HG02840 (cell line): Measurements from ENCODE around the gene CCDC149.

Experiments used
- ATAC-seq: cut with Tn5 transposase; IDR thresholded peaks from one replicate; pipeline ENCODE4 v1.9.1; 2021; ENCODE audit warnings: mild to moderate bottlenecking, moderate library complexity, moderate number of reproducible peaks; ENCODE audit not compliant: unreplicated experiment, low FRiP score

CCDC149 gene

DNA sequence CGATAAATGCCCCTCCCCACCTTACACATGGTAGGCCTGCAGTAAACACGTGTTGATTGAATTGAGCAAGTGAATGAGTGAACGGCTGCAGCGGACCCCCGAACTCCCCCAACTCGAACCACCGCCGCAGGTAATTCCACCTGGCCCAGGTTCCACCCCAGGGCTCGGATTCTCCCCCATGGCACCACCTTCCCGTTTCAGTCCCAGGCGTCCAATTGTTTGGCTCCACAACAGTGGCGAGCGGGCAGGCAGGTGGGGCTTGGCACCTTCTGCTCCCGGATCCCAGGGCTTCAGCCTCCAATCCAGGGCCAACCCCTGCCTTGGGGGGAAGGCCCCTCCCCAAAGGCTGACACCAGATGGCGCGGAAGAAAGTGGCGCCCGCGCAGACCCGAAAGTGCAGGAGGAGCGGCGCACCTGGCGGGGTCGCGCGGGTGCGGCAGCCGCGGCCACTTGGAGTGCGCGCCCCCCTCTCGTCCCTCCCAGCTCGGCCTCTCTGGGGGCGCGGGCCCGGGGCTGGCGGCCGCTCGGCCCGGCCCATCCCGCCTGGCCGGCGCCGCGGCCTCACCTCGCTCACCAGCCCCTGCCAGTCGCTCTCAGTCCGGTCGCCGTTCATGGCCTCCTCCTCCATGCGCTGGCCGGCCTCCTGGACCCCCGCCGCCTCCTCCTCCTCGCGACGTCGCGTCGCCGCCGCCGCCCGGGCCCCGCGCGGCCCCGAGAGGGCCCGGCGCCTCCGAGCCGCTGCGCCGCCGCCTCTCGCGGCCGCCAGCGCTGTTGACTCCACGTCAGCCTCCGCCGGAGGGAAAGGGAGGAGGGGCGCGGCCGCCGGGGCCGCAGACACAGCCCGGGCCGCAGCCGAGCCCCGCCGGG, at the start of gene CCDC149:
CCDC149 (minus strand) TSS at position 791 of the 867 bp plus-strand sequence; CDS start at position 613, 178 bp downstream.
- no peak for ATAC-seq

GRCh38 chr4:24957886-24958285, 45.0 kb upstream of the CCDC149 start:
- ATAC-seq = no peak

DNA sequence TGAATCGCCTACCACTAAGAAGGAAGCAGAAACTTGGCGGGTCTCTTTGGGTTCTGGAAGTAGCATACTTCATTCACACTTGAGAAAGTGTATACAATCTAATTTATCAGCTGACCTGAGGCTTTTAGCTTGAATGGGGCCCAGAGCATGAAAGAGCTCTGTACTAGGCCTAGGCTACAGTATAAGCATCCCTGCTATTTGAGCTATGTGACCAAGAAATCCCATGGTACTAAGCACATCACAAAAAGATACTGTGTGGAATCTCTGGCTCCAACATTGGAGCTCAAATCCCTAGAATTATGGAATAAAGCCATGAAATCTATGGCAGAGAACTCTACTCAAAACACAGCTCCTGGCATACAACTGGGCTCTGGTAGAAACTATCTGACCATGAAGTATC, 43.9 kb upstream of the CCDC149 start:
- no peak for ATAC-seq

- ATAC-seq = no peak
These were observed 43.2 kb upstream of the CCDC149 start for GRCh38 chr4:24956091-24956490.

- ATAC-seq = no peak
These were observed 39.8 kb upstream of the CCDC149 start for GRCh38 chr4:24952667-24953066.

GRCh38 chr4:24949970-24950369, 37.1 kb upstream of the CCDC149 start:
- ATAC-seq = no peak

DNA sequence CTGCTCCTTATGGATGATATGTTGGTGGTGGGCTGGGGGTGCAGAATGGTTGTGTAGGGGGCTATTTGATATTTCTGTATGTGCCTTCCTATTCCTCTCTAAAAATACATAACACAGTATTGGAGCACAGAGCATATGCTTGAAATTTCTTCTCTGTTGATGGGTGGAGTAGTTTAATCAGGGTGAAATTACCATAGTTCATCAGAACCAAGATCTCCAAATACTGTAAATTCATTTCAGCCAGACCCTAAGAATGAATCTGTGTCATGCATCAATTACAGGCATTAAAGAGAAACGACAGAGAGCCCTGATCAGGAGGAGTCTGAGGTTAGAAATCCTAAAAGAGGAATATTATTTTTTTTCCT, 25.1 kb upstream of the CCDC149 start:
- no peak for ATAC-seq

- ATAC-seq = no peak
These were observed 24.5 kb upstream of the CCDC149 start for GRCh38 chr4:24937176-24937916.

DNA sequence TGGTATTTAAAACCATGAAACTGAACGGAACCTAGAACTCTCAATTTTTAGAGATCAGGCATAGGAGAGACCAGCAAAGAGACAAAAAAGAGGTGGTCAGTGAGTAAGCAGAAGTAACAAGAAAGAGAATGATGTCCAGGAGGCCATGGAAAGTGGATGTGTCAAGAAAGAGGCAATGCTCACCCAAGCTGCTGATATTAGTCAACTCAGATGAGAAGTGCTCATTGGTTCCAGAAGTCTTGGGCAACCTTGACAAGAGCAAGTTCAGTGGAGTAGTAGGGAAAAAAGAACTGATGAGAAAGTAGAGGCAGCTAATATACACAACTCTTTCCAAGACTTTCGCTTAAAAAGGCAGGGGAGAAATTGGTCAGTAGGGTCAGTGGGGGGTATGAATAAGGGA, 23.0 kb upstream of the CCDC149 start:
- no peak for ATAC-seq

- ATAC-seq = no peak
These were observed 21.5 kb upstream of the CCDC149 start for GRCh38 chr4:24934311-24934710.

GRCh38 chr4:24933684-24934275, 20.9 kb upstream of the CCDC149 start:
- no peak for ATAC-seq

DNA sequence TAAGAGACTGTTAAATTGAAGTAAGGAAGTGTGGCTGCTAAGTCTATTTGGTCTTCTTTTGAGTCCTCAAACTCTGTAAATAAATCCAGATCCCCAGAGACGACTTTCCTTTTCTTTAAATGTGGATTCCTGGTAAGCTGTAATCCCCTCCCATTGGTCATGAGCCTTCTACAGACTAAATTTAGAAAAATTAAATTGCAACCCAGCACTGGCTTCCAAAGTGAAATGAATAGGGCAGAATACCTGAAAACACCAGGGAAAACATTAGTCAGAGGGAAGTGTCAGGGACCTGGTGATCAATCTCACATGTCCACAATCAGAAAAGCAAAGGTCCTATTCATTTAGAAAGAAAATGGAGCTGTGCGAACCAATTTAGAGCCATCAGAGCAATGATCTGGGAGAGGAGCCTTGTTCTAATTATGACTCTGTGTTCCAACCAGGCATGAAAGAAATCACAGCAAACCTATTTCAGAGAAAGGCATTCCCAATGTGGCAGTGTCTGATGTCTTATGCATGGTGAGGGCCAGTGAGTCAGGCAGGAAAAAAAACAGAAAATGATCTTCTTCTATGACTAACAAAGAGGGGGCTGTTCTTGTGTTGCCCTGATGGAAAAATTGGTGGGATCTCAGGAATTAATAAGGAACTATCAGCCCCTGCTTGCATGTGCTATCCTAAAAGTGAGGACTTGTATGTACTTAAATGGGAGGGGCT, 19.8 kb upstream of the CCDC149 start:
- no peak for ATAC-seq

GRCh38 chr4:24930151-24930550, 17.3 kb upstream of the CCDC149 start:
- no peak for ATAC-seq

GRCh38 chr4:24928708-24929107, 15.9 kb upstream of the CCDC149 start:
- no peak for ATAC-seq

DNA sequence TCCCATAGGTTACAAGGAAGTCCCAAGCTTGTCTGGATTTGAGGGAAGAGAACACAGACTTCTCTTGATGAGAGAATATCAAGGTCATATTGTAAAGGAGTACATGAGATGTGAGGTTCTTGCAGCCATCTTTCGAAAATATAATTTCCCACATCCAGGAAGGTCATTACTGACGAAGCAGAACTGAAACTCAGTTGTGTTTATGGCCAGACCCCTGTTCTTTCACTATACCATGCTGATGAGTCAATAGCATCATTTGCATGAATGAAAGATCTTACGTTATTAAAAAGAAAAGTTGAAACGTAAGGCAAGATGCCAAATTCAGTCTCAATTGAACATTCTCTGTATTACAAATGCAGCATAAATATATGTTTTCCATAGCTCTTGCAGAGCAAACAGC, 14.2 kb upstream of the CCDC149 start:
- no peak for ATAC-seq

GRCh38 chr4:24924309-24924781, 11.5 kb upstream of the CCDC149 start:
- ATAC-seq = no peak

DNA sequence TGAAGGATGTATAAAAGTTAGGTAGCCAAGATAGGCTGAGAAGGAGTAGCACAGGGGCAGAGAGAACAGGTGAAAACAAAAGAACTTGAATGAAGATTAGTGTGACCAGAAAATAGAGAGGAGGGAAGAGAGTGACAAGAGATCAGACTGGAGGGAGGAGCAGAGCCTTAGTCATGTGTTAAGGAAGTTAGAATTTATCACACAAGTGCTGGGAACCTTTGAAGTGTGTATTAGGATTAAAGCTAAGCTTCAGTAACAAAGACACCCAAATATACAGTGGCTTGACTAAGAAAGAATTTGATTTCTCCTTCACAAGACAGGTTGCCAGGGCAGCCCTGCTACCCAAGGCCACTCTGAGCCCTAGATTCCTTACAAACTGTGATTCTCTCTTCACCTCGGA, 10.7 kb upstream of the CCDC149 start:
- ATAC-seq = no peak

- ATAC-seq = no peak
These were observed 10.2 kb upstream of the CCDC149 start for GRCh38 chr4:24923002-24923401.

DNA sequence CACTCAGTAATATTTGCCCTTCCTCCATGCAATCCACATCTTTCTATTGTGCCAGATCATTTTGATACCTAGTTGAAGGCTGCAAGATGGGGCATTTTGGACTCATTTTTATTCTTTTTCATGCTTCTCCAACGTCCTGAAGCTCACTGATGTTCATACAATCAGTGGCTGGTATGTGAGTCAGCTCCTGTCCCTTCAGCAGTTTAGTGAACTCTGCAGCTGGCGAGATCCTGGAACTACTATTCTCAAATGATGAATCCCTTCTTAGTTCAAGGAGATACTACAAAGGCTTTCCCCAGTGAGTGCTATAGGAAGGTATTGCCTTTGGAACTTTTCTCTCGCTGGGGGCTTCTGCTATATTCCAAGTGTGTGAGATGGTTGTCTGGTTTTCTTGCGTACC, 9.6 kb upstream of the CCDC149 start:
- no peak for ATAC-seq

DNA sequence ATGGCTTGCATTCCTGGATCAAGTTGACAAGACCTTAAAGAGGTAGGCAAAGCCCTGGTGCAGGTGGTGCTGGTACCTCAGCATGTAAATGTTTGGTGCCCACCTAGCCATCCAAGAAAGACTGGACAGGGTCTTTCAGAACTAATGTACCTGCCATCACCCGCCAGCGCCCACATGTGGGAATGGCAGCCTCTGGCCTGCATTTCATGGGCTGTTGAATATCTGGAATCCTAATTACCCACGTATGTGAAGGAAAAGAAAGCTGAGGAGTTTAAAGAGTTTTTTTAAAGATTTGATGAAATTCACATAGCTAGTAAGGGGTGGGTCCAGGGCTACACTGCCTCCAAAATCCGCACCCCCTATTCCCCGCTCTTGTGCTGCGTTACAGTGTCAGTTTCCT, 8.6 kb upstream of the CCDC149 start:
- ATAC-seq = no peak

DNA sequence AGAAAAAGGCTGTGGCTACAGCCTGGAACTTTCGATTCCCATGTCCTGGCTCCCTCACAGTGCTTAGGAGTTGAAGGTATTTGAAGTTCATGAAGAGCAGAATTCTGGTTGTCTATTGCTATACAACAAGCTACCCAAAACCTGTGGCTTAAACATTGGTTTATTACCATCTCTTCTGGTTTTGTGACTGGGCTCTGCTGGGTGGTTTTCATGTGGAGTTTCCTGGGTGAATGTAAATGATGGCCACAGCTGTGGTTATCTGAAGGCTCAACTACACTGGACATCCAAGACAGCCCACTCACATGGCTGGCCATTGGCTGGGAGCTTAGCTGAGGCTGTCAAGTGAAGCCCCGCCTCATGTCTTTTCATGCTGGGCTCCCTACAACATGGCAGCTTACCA, 7.2 kb upstream of the CCDC149 start:
- no peak for ATAC-seq
